Muscle of leg (tissue), 11 donors: ENCODE measurements around the gene RAB37. TPM values are rescaled to one million over a fixed set of nuclear protein-coding genes. Genes with fewer than 3 reads are reported as not detected.

Source experiments
- DNase-seq: peaks from one replicate; pipeline ENCODE4 v3.0.0; 2013
- H3K27ac ChIP-seq: one replicate; pipeline ENCODE4 v1.5.1; 2013; ENCODE audit warnings: mild to moderate bottlenecking, low read length, control low read depth
- H3K27me3 ChIP-seq: one replicate; pipeline ENCODE4 v1.6.1; 2013; ENCODE audit warnings: low read length; ENCODE audit not compliant: control insufficient read depth, insufficient read depth
- H3K36me3 ChIP-seq: one replicate; pipeline ENCODE4 v1.6.1; 2013; ENCODE audit warnings: low read length; ENCODE audit not compliant: control insufficient read depth, insufficient read depth
- H3K4me1 ChIP-seq: one replicate; pipeline ENCODE4 v1.6.1; 2013; ENCODE audit warnings: low read length; ENCODE audit not compliant: control insufficient read depth, insufficient read depth
- H3K4me3 ChIP-seq: one replicate; pipeline ENCODE4 v1.5.1; 2013; ENCODE audit warnings: low read length, control low read depth
- H3K9me3 ChIP-seq: replicated peaks from 2 replicates; pipeline ENCODE4 v1.6.1; 2013; ENCODE audit warnings: low read depth, low read length; ENCODE audit not compliant: control insufficient read depth
- WGBS: methylation state at CpG from one replicate; pipeline ENCODE4 v1.1.5; 2013; ENCODE audit warnings: missing lambda C conversion rate; ENCODE audit not compliant: insufficient coverage; 5-methylcytosine and 5-hydroxymethylcytosine counted together
- polyA plus RNA-seq, 8 donors: library from polyadenylated mRNA; unstranded; fragments of 120-200 nt; gene quantifications; one replicate each; pipeline versions ENCODE4 v1.2.1 to v1.2.3, GENCODE V29; 2013; ENCODE audit warnings: inconsistent platforms in 1 of 8, low replicate concordance in 1 of 8; ENCODE audit not compliant: insufficient read length in 8 of 8, insufficient read depth in 1 of 8
- total RNA-seq: library from RNA; stranded (reverse); fragments of 120-200 nt; gene quantifications from one replicate; pipeline ENCODE4 v1.2.4, GENCODE V29; 2013

The RAB37 gene
- total and polyA plus RNA-seq, 9 donors, result 0.53 to 1.7 (median 1.0) TPM

- H3K9me3 ChIP-seq, result no peaks in the 10 kb centered on the region
- no peak overlapping the region for H3K27ac ChIP-seq
- peak overlapping the region; percentile 88 for H3K4me3 ChIP-seq
- no peaks in the 10 kb centered on the region for H3K27me3 ChIP-seq
- WGBS, result 32% methylated on average over 5 of the region's 10 CpGs
- no peak for DNase-seq
- peaks cover 22% of the 10 kb centered on the region for H3K4me1 ChIP-seq
- peaks cover 36% of the 10 kb centered on the region for H3K36me3 ChIP-seq
Observed at GRCh38 chr17:74776990-74777389, 39.9 kb downstream of the RAB37 start.

GRCh38 chr17:74777901-74778515, 41.0 kb downstream of the RAB37 start:
- Histone ChIP-seq H3K27ac (no peak overlapping the region), H3K4me3 (no peak overlapping the region), H3K27me3 (no peaks in the 10 kb centered on the region), H3K9me3 (no peaks in the 10 kb centered on the region), H3K4me1 (peaks cover 22% of the 10 kb centered on the region), H3K36me3 (peaks cover 29% of the 10 kb centered on the region)
- DNase-seq, result no peak
- 50% methylated on average over 2 of the region's 6 CpGs for WGBS

- Histone ChIP-seq H3K9me3 (no peaks in the 10 kb centered on the region), H3K4me3 (no peak overlapping the region), H3K27me3 (no peaks in the 10 kb centered on the region), H3K27ac (no peak overlapping the region), H3K36me3 (peaks cover 19% of the 10 kb centered on the region), H3K4me1 (peaks cover 22% of the 10 kb centered on the region)
- 68% methylated on average over 4 of the region's 5 CpGs for WGBS
- DNase-seq, result no peak
Observed at GRCh38 chr17:74778960-74779359, 41.9 kb downstream of the RAB37 start.

- no peaks in the 10 kb centered on the region for H3K27me3 ChIP-seq
Observed at GRCh38 chr17:74779501-74779900, 42.4 kb downstream of the RAB37 start.

GRCh38 chr17:74779948-74780400, 42.9 kb downstream of the RAB37 start:
- peaks cover 21% of the 10 kb centered on the region for H3K4me1 ChIP-seq
- no peak overlapping the region for H3K4me3 ChIP-seq
- H3K36me3 ChIP-seq, result peaks cover 17% of the 10 kb centered on the region
- no peaks in the 10 kb centered on the region for H3K9me3 ChIP-seq
- peak overlapping the region; percentile 51 for H3K27ac ChIP-seq
- H3K27me3 ChIP-seq, result no peaks in the 10 kb centered on the region
- 78% methylated on average over 11 of the region's 11 CpGs for WGBS
- peak; percentile 84 for DNase-seq

More at GRCh38 chr17:74779501-74779900, 42.4 kb downstream of the RAB37 start:
- WGBS, result 87% methylated on average over 7 of the region's 8 CpGs
- peaks cover 17% of the 10 kb centered on the region for H3K36me3 ChIP-seq
- H3K4me1 ChIP-seq, result peaks cover 22% of the 10 kb centered on the region
- no peak overlapping the region for H3K4me3 ChIP-seq
- H3K9me3 ChIP-seq, result no peaks in the 10 kb centered on the region
- DNase-seq, result no peak
- H3K27ac ChIP-seq, result peak overlapping the region; percentile 51

GRCh38 chr17:74780443-74781238, 43.6 kb downstream of the RAB37 start:
- 71% methylated on average over 3 of the region's 7 CpGs for WGBS
- H3K4me1 ChIP-seq, result peaks cover 14% of the 10 kb centered on the region
- peaks cover 23% of the 10 kb centered on the region for H3K36me3 ChIP-seq
- H3K4me3 ChIP-seq, result no peak overlapping the region
- H3K9me3 ChIP-seq, result no peaks in the 10 kb centered on the region
- H3K27me3 ChIP-seq, result no peaks in the 10 kb centered on the region
- DNase-seq, result no peak
- H3K27ac ChIP-seq, result peak overlapping the region; percentile 51

GRCh38 chr17:74782571-74782970, 45.5 kb downstream of the RAB37 start:
- H3K36me3 ChIP-seq, result peaks cover 33% of the 10 kb centered on the region
- no peak for DNase-seq
- H3K4me1 ChIP-seq, result peaks cover 4% of the 10 kb centered on the region

GRCh38 chr17:74784125-74784810, 47.2 kb downstream of the RAB37 start:
- Histone ChIP-seq H3K4me3 (no peak overlapping the region), H3K27me3 (no peaks in the 10 kb centered on the region), H3K4me1 (peaks cover 4% of the 10 kb centered on the region), H3K9me3 (no peaks in the 10 kb centered on the region), H3K36me3 (peaks cover 39% of the 10 kb centered on the region), H3K27ac (no peak overlapping the region)
- no peak for DNase-seq
- WGBS, result 81% methylated on average over 5 of the region's 5 CpGs

More at GRCh38 chr17:74782571-74782970, 45.5 kb downstream of the RAB37 start:
- no peak overlapping the region for H3K4me3 ChIP-seq
- no peak overlapping the region for H3K27ac ChIP-seq
- 100% methylated on average over 2 of the region's 5 CpGs for WGBS
- no peaks in the 10 kb centered on the region for H3K27me3 ChIP-seq
- no peaks in the 10 kb centered on the region for H3K9me3 ChIP-seq

GRCh38 chr17:74785096-74785980, 48.3 kb downstream of the RAB37 start:
- no peak for DNase-seq
- Histone ChIP-seq H3K36me3 (peaks cover 34% of the 10 kb centered on the region), H3K9me3 (no peaks in the 10 kb centered on the region), H3K27me3 (no peaks in the 10 kb centered on the region), H3K4me3 (no peak overlapping the region), H3K4me1 (peaks cover 3% of the 10 kb centered on the region), H3K27ac (no peak overlapping the region)
- WGBS, result 81% methylated on average over 16 of the region's 21 CpGs
